Measurements from ENCODE around the gene LEAP2. TPM values are rescaled to one million over a fixed set of nuclear protein-coding genes. Genes with fewer than 3 reads are reported as not detected.

The LEAP2 gene
- total RNA-seq, 1 experiment from 2014 or later = 1.4 TPM

- Histone ChIP-seq H3K9me3 (ENCODE audit: control insufficient read depth, low read depth, low read length) (no peaks in the 10 kb centered on the region), H2BK20ac (ENCODE audit: low read depth, low read length, poor library complexity, severe bottlenecking) (no peak overlapping the region), H3K4me2 (ENCODE audit: insufficient read depth, insufficient read length, low read length) (no peak overlapping the region), H2AFZ (ENCODE audit: low read length) (no peak overlapping the region), H3K14ac (ENCODE audit: insufficient read depth, low read length) (no peak overlapping the region), H3K27me3 (ENCODE audit: insufficient read depth, low read length) (no peaks in the 10 kb centered on the region), H3K4ac (ENCODE audit: low read depth, low read length) (no peak overlapping the region), H2BK12ac (ENCODE audit: insufficient read length, low read depth, low read length) (no peak overlapping the region), H2AK5ac (ENCODE audit: insufficient read length, low read length) (no peak overlapping the region), H4K91ac (ENCODE audit: insufficient read length, low read depth, low read length) (no peak overlapping the region), H2BK5ac (ENCODE audit: insufficient read length, low read length) (no peak overlapping the region), H3K18ac (ENCODE audit: insufficient read length, low read depth, low read length) (no peak overlapping the region), H3K79me2 (ENCODE audit: insufficient read depth, low read length) (no peaks in the 10 kb centered on the region), H3T11ph (ENCODE audit: low read length) (no peak overlapping the region), H4K20me1 (ENCODE audit: control insufficient read depth, insufficient read depth, insufficient read length) (no peaks in the 10 kb centered on the region), H2BK15ac (ENCODE audit: low read depth, low read length) (no peak overlapping the region), H2BK120ac (ENCODE audit: low read depth, low read length, poor library complexity, severe bottlenecking) (no peak overlapping the region), H3K56ac (ENCODE audit: insufficient read length, low read depth, low read length) (no peak overlapping the region), H3K27ac (ENCODE audit: insufficient read length, low read depth, low read length) (no peak overlapping the region), H4K8ac (replicated peaks; ENCODE audit: insufficient read length, low read depth, low read length) (no peak overlapping the region), H3K23me2 (ENCODE audit: insufficient read length, low read depth, low read length, poor library complexity, severe bottlenecking) (peaks cover 4% of the 10 kb centered on the region), H3K79me1 (ENCODE audit: insufficient read depth, low read depth, low read length, poor library complexity, severe bottlenecking) (no peaks in the 10 kb centered on the region), H3K23ac (ENCODE audit: insufficient read length, low read depth, low read length) (no peak overlapping the region), H3K9ac (ENCODE audit: extremely low read depth, insufficient read length, low read length) (no peak overlapping the region), H4K5ac (ENCODE audit: insufficient read length, low read depth, low read length) (no peak overlapping the region), H3K4me1 (ENCODE audit: insufficient read depth, low read length) (peaks cover 5% of the 10 kb centered on the region; the same call in 1 of the 2 replicates)
- peaks cover 2% of the 10 kb centered on the region for H3K27me3 Mint-ChIP-seq (ENCODE audit: low read depth)
- H3K36me3 Mint-ChIP-seq (ENCODE audit: insufficient read depth in 1 of 3, low read depth in 3 of 3) = no peaks in the 10 kb centered on the region
- H3K27ac Mint-ChIP-seq = no peak overlapping the region
- DNase-seq = no peak
- H3K4me1 Mint-ChIP-seq = peaks cover 17 to 19% of the 10 kb centered on the region in 2 experiments
- H3K9me3 Mint-ChIP-seq = no peaks in the 10 kb centered on the region
- H3K4me3 Mint-ChIP-seq = no peak overlapping the region
- TF ChIP-seq CTCF (conservative IDR thresholded peaks at IDR 0.05) = no peak
- WGBS (ENCODE audit: extremely low coverage, insufficient read length, low lambda C conversion rate) = no CpG with 5 or more reads among the region's 5 CpGs
Observed at GRCh38 chr5:132860742-132861141, 12.7 kb upstream of the LEAP2 start.

Measured in H9 (cell line).